Measurements from ENCODE around the gene ITPA. TPM values are rescaled to one million over a fixed set of nuclear protein-coding genes. Genes with fewer than 3 reads are reported as not detected.
A peak's percentile ranks its signal among the peaks of the same experiment; 100 is the strongest.
"Not testable (repeated sequence)": the region's sequence is repeated elsewhere in the genome, so short reads cannot be mapped to it uniquely, and the experiment has no call there.

ITPA gene
- total RNA-seq, 1 donor from 2014 or later: 26.3 TPM

DNA sequence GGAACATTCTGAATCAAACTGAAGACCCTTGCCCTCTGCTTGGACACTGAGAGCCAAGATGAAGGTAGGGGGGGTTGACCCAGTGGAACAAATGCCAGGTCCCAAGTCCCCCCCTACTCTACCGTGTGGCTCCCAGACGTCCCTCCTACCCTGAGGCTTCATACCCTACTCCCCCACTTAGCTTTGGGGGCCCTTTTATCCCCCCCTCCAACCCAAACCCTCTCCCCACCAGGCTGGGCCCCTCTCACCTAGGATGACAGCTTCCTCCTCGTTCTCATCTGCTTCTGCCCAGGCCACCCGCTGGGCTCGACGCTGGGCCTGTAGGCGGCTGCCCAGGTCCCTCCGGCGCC, 6.4 kb upstream of the ITPA start:
- no peak for DNase-seq

DNA sequence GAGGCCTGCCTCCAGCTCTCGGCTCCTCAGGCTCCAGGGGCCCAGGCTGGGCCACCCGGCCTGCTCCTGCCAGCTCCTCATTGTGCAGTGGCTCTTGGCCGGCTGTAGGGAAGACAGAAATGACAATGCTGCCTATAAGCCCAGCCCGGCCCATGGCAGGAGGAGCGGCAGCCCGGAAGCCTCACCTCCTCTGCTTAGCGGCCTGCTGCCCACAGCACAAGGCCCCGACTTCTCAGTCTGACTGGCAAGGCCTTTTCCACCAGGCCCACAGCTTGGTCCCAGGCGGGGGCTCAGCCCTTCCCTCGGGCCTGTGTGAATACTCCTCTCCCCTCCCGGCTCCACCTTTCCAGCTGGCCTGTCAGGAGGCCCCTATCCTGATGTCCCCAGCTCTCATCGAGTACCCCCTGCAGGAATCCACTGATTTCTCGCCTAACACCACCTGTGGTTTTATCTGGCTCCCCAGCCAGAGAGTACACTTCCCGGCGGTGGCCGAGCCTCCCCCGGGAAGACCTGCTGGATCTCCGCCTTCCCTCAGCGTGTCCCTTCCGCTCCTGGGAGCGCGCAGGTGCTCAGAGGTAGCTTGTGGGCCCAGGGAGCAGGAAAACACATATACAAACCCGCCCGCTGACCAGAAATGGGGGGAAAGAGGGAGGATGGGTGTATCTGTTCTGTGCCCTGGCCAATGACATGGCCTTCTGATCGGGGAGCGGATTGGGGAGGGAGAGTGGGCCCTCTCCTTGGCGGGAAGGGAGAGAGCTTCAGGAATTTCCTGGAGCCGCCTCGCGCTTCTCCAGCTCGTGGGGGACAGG, 5.8 kb upstream of the ITPA start:
- no peak for DNase-seq

GRCh38 chr20:3204124-3204794, 5.0 kb upstream of the ITPA start, which contains the start of gene DDRGK1:
DDRGK1 (minus strand) TSS chr20:3204682; CDS start chr20:3204627, 55 bp downstream.
- peak; percentile 93 for DNase-seq

DNA sequence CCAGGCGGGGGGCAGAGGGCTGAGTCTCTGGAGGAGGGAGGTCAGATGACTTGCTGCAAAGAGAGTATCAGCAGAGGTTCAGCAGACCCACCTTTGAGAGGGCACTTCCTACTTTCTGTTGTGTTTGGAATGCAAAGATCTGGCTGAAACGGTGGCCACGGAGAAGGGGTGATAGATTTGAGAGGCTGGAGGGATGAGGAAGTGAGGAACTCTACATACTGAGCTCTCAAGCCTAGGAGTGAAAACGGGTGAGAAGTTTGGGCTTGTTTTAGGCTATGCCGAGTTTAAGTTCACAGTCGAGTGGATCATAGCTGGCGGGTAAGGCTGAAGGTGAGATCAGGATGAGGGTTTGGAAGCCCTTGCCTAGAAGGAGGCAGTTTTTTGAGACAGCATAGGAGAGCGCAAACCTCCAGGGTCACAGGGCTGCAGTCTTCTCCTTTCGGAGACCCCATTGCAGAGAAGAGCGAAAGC, 477 bp upstream of the ITPA start:
- DNase-seq: no peak

- DNase-seq: no peak
These were observed 634 bp downstream of the ITPA start for GRCh38 chr20:3209946-3210317.

- DNase-seq: no peak
These were observed 1.0 kb downstream of the ITPA start for GRCh38 chr20:3210346-3210745.

DNA sequence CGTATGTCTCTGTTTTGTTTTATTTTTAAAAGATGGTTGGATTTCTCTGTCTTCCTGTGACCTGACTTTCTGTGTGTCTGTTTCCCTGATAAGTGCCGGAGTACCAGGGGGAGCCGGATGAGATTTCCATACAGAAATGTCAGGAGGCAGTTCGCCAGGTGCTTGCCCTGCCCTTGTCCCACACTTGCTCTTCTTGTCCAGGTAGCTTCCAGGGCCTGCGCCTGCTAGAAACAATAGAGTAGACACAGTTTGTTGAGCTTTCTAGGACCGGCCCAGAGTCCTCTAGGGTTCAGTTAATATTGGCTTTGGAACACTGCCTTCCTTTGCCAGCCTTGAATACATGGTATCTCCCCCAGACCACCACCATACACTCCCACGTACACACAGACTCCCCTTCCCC, 3.9 kb downstream of the ITPA start:
- no peak for DNase-seq

- not testable (repeated sequence) for DNase-seq
These were observed 6.1 kb downstream of the ITPA start for GRCh38 chr20:3215359-3215917.

- DNase-seq: peak; percentile 50
These were observed 9.2 kb downstream of the ITPA start for GRCh38 chr20:3218307-3218988.

DNA sequence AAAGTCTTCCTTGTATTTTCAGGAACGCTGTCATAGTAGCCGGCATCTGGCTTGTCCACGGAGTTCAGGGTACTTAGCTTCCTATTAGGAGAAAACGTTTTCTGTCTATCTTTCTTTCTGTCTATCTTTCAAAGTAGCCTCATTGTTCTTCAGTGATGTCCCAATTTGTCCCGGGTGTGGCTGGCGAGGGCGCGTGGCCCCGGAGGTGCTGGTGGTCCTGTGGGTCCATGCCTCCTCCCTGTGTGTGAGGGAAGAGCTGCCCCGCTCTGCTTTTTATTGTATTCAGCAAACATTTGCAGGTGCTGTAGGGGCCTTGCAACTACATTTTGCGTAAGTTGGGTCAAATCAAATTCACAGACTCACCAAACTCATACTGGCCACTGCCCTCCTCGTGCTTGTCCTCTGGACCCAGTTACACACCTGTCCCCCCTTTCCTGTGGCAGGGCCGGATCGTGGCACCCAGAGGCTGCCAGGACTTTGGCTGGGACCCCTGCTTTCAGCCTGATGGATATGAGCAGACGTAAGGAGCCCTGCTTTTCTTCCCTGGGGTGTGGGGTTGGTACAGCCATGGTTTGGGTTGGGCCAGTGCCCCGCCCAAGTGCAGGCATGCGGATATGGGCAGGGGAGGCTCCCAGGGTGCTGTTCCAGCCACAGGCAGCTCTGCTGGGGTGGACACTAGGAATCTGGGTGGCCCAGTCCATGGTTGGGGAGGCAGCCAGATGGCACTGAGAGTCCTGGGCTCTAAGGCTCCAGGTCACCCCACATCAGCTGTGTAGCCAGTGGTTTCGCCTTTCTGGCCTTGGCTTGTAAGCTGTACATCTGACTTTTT, 12.3 kb downstream of the ITPA start:
- DNase-seq: no peak

DNA sequence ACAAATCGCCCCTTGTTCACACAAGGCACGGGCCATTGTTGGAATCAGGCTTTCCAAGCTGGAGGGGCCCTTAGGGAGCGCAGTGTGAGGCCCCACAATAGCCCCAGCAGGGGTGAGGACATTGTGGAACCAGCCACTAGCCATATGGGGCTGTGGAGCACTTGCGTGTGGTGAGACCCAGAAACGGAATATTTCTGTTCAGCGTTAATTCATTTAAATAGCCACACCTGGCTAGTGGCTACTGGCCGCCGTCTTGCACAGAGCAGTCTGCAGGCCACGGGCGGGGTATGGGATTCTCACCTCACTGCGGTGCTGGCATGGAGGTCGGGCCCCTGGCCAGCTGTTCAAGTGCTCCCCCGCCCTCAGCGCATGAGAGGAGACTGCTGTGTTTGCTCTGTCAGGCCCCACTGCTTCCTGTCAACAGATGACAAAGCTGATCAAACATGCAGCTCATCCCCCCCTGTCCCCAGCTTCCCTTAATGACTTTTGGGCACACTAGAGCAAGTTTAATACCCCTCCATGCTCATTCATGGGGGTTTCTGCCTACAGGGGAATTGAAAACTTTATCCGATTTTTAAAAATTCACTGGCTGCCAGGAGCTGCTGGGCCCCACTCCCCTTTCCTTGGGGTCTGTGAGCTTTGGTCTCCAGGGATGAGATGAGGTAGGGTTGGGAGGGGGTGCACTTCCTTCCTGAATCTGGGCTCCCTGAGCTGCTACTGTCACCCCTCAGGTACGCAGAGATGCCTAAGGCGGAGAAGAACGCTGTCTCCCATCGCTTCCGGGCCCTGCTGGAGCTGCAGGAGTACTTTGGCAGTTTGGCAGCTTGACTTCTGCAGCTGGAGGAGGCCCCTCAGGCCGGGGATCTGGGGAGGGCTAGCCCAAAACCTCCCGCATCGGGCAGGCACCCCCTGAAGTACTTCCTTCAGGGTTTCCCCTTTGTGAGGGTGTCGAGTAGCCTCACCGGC, 13.6 kb downstream of the ITPA start:
- DNase-seq: peak; percentile 59

DNA sequence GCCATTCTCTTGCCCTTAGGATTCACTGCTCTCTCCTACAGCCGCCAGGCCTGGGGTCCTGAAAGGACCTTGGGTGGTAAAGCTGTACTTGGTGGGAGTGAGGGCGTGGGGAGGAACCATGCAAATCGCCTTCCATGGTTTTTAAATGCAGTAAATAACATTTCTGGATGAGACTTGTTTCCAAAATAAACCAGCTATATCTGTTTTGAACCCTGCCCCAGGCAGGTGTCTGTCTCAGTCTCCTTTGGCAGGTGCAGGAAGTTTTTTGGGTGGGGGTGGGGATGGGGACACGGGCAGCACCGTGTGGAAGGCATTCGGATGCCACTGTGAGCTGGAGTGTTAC, 14.3 kb downstream of the ITPA start:
- DNase-seq: no peak

DNA sequence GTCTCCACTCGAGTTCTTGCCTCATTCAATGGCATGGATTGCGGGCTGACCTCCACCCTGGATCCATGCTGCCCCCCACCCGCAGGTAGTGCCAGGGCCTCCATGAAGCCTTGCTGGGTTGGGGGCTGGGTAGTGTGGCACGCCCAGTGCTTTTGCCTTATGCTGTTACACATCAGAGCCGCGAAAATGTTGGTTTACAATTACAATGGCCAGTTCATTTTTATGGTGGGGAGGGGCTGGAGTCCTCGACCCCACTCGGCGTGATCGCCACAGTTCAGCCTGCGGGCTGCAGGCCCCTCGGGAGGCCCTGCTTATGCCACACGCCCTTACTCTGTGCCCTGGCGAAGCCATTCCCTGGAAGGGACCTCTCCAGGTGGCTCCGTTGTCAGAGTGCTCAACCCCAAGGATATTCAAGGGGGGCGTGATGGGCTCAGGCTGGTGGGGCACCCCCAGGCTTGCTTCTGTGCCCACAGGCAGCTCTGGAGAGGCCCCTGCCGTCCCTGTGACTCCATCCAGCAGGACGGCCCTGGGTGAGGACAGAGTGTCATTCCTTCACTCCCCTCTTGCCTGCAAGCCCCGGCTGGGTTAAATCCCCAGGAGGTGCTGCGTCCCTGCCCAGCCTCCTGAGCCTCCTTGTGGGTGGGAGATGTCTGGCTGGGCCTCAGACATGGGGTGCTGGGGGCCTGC, 14.8 kb downstream of the ITPA start:
- DNase-seq: no peak

DNA sequence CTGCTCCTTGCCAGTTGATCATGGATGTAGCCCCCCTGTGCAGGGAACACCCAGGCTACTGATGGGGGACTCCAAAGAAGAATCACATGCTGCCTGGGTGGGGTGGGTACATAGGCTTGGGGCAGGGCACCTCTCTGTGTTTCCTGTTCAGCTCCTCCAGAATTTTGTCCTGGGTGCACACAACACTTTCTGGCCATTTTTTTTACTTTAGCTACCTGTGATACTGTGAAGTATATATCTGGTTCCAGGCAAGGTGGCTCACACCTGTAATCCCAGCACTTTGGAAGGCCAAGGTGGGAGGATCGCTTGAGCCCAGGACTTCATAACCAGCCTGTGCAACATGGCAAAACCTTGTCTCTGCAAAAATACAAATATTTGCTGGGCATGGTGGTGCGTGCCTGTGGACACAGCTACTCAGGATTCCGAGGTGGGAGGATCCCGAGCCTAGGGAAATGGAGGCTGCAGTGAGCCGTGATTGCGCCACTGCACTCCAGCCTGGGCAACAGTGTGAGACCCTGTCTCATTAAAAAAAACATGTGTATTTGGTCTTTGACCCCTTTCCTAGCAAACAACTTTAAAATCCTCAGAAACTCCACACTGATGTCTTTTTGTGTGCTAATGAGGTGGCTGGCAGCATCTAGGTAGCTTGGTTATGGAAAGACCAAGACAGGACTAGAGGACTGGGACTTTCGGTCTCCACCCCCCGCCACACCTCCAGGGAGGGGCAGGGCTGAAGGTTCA, 15.6 kb downstream of the ITPA start:
- no peak for DNase-seq

DNA sequence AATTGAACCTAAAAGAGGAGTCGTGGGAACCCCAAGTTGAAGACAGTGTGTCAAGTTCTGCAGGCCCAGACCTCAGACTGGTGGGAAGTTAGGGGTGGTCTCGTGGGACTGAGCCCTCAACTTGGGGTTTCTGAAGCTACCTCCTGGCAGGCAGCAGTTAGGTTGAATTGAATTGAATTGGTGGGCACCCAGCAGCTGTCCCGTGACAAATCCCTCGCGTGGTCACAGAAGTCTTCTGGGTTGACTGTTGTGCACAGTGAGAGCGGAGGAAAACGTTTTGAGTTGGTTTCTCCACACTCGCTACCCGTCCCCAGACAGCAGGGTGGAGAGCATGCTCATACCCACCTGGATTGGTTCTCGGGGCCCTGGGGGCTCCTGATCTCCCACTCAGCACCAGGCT, 16.8 kb downstream of the ITPA start:
- DNase-seq: no peak

DNA sequence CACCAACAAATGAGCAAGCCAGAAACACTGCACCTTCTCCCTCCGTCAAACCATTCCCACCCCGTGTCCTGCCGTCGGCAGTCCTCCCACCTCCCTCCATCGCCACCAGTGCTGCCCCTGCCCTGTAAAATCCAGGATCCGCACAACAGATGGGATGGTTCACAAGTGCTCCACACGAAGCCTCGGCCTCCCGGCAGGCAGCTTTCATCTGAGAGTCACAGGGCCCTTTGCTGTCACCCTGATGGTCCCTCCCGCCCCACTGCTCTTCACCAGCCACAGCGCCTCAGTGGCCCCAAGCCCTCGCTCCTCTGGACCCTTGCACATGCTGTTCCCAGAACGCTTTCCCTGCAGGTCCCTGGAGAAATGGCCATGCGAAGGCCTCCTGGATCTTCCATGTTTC, 17.6 kb downstream of the ITPA start:
- DNase-seq: no peak

DNA sequence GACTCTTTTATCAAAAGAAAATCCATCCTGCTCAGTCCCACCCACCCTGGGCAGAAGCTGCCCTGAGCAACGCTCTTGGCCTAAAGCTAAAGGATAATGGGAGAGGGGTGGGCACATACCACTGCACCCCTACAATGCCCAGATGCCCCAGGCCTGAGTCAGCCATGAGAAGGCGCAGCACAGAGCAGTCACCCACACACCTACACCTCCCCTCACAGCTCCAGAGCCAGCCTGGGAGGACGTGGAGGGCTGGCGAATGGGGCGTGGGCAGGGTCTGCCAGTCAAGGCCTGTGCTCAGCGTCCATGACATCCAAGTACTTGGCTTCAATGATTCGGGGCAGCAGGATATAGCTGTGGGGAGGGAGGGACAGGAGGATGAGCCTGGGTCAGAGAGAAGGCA, 18.2 kb downstream of the ITPA start:
- no peak for DNase-seq

DNA sequence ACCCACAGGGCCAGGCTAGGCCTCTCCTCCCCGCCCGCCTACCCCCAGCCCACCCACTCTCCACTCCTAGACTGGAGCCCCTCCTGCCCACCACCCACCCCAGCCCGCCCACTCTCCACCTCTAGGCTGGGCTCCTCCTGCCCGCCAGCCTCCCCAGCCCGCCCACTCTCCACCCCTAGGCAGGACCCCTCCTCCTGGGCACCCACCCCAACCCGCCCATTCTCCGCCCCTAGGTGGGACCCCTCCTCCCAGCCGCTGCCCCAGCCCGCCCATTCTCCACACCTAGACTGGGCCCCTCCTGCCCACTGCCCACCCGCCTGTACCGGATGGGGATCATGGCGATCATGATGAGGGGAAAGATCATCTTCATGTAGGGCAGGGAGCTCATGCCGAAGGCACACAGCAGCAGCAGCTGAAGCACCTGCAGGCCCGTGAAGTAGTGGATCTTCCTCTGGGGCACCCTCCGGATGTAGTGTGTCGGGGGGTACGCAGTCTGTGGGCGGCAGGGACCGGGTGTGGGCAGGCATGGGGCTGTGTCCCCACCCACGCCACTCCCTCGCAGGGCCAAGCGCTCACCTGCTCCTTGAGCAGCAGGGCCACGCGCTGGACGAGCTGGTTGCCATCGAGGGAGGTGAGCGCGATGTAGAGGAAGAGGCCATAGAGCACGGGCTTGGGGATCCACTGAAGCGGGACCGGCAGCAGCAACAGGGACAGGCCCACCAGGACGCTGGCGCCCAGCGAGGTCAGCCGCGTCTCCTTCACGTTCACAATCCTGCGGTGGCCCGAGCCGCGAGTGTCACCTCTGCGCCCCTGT, 18.8 kb downstream of the ITPA start:
- DNase-seq: no peak

GRCh38 chr20:3228750-3229032, 19.4 kb downstream of the ITPA start:
- no peak for DNase-seq

All from tongue (tissue), 2 donors.